ENCODE measurements around the gene ATG10.
"Not testable (repeated sequence)": the region's sequence is repeated elsewhere in the genome, so short reads cannot be mapped to it uniquely, and the experiment has no call there.

The ATG10 gene

GRCh38 chr5:82054004-82054710, 82.3 kb downstream of the ATG10 start:
- DNase-seq (ENCODE audit: low spot score), result no peak

DNA sequence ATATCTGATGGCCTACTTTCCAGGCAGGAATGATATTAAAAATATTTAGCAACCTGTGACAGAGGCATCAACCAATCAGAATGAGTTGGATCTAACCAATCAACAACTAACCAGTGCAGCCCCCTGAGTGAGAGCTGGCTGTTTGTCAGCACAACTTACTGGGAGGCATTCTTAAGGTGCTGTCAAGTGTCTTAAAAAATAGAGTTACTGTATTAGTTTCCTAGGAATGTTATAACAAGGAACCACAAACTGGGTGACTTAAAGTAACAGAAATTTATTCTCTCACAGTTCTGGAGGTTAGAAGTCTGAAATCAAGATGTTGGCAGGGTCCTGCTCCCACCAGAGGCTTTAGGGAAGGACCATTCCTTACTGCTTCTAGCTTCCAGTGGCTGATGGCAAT, 85.2 kb downstream of the ATG10 start:
- no peak for DNase-seq (ENCODE audit: low spot score)

- DNase-seq (ENCODE audit: low spot score), result no peak
Measured at GRCh38 chr5:82058710-82059109, 86.9 kb downstream of the ATG10 start.

GRCh38 chr5:82066791-82067190, 95.0 kb downstream of the ATG10 start:
- no peak for DNase-seq (ENCODE audit: low spot score)

GRCh38 chr5:82068042-82068441, 96.2 kb downstream of the ATG10 start:
- not testable (repeated sequence) for DNase-seq (ENCODE audit: low spot score)

- DNase-seq (ENCODE audit: low spot score), result no peak
Measured at GRCh38 chr5:82068723-82069122, 96.9 kb downstream of the ATG10 start.

DNA sequence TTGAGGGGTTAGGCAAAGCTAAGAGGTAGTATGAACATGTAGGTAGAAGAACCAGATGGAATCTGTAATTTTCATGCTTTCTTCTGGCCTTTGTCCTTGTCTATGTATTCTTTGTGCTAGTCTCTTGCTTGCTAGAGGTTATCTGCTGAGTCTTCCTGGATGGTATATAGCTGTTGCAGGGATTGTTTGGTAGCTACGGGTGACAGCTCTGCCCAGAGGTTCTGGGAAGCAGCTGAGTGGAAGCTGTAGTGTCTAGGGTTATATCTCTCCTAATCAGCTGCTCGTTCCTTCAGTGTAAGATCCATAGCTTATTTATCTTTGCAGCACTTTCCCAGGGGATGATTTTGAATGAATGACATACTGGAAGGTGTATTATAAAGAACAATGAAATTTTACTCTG, 100.3 kb downstream of the ATG10 start:
- no peak for DNase-seq (ENCODE audit: low spot score)

DNA sequence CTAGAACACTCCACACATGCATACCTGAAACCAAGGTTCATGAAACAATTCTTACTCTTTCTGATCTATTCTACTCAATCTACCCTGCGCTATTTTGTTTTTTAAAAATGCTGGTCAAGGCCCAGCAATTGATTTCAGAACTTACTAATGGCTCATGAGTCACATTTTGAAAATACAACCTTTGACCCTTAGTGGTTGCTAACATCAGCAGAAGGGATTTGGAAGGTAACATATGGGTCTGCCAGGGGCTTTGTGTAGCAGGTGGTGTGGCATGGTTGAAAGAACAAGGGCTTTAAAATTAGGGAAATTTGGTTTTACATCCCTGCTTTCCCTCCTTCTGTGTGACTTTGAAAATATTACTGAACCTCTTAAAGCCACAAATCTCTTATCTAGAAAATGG, 101.4 kb downstream of the ATG10 start:
- DNase-seq (ENCODE audit: low spot score), result no peak

GRCh38 chr5:82074950-82075349, 103.1 kb downstream of the ATG10 start:
- DNase-seq (ENCODE audit: low spot score), result no peak

GRCh38 chr5:82077496-82077895, 105.7 kb downstream of the ATG10 start:
- no peak for DNase-seq (ENCODE audit: low spot score)

DNA sequence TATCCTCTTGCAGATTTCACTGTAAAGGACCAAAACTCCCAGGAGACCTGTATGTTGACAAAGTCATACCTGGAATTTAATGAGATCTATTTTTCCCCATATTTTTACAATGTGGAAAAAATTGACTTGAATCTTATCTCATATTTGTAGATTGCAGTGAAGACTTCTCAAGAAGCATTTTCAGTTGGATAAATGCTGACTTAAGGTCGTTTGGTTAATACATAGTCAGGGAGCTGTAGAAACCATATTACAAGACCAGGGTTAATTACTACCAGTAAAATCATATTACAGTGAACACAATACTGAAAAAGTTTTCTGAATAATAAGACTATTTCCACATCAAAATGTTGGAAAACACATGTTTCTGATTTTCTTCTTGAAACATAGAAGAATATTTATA, 119.8 kb downstream of the ATG10 start:
- no peak for DNase-seq (ENCODE audit: low spot score)

GRCh38 chr5:82095536-82095935, 123.7 kb downstream of the ATG10 start:
- DNase-seq (ENCODE audit: low spot score), result no peak

- no peak for DNase-seq (ENCODE audit: low spot score)
Measured at GRCh38 chr5:82096249-82096648, 124.4 kb downstream of the ATG10 start.

DNA sequence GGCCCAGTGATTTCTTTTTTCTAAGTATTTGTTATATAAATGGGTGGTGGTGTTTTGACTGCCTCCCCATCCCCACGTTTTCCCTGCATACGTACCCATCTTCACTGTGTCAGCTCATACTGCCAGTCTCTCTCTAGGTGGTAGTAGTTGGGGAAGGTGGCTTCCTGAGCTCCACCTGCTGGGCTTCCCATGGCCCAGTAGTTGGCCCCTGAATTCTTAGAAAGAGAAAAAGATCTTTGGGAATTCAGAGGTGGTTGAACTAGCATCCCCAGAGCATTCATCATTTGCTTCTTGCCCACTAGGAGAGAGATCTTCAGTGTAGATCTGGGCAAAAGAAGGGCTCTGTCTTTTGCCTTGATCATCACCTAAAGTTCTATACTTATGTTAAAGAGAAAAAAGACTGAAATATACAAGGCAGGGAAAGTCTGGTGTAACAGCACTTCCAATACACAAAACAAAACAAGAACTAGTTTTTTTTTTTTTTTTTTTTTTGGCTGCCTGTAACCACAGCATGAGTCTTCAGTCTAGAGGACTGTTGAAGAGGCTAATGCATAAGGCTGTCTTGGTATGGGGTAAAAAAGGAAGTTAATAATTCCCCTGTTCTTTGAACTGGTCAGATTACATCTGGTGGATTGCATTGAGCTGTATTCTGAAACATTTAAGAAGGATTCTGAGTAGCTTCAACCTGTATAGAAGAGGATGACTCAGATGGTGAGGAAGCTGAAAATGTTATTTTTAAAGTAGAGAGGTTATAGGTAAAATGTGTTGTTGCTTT, 128.7 kb downstream of the ATG10 start:
- DNase-seq (ENCODE audit: low spot score), result no peak

DNA sequence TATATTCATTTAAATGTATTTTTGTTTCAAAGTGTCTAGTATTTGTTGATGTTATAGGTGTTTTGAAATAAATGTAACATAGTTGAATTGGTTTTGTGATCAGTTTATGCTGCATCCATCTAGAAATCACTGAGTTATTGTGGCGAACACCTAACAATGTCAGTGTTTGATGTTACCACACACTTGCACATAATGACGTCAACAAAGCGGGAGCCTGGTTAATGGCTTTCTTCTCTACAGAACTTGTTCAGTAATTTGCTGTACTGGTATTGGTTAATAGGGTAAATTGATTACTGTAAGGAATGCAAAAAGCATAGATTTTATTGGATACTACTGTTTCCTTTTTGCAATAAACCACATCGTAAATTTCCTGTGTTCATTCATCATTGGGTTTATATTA, 133.0 kb downstream of the ATG10 start:
- no peak for DNase-seq (ENCODE audit: low spot score)

DNA sequence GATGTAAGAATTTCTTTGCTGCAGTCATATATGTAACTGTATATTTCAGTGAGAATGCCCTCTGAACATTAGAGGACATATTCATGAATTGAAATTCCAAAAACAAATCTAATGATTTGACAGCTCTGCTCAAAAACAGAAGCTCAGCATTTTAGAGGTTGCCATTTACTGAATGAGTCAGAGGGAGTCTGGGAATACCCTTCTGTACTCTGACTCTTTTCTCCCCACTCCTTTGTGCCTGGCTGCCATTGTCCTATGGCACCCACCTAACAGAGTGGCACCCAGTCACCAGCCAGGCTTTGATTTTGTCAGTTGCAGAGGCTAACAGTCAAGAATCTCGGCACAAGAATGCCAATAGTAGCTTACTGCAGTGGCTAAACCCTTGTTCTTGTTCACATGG, 133.6 kb downstream of the ATG10 start:
- DNase-seq (ENCODE audit: low spot score), result no peak

- DNase-seq (ENCODE audit: low spot score), result no peak
Measured at GRCh38 chr5:82106207-82106606, 134.4 kb downstream of the ATG10 start.

GRCh38 chr5:82106756-82107155, 134.9 kb downstream of the ATG10 start:
- no peak for DNase-seq (ENCODE audit: low spot score)

DNA sequence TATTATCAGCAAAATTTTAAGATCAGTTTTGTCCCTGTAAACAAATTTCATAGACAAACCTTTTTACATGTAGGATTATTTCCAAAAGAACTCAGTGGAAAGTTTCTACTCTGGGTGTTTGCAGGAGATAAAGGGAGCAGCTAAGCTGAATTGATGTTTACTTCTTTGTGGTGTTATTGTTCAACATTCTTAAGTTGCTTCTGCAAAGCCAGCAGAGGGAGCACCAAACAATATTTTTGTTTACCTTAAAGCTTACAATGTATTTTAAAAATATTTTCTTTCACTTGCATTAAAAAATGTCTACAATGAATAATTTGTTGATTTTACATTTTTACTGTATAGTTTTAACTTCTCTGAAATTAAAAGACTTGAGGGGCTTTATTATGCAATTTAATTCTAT, 135.4 kb downstream of the ATG10 start:
- DNase-seq (ENCODE audit: low spot score), result no peak

- DNase-seq (ENCODE audit: low spot score), result no peak
Measured at GRCh38 chr5:82109013-82109412, 137.2 kb downstream of the ATG10 start.

- not testable (repeated sequence) for DNase-seq (ENCODE audit: low spot score)
Measured at GRCh38 chr5:82109915-82110314, 138.1 kb downstream of the ATG10 start.

DNA sequence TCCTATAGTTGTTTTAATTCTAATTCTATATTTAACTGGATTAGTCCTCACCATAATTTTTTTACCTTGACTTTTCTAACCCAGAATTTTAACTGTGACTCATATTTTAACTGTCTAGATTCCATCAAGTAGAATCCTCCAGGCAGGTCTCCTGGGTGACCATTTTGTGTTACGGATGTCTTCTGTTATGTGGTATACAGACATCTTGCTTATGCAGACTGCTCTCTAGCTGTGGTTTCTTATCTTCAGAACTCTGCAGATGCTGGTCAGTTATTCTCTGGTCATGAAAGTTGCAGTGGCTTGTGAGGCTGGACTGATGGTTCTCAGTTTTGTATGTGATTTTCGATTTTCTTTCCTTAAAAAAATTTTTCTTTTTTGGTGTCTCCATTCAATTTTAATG, 139.4 kb downstream of the ATG10 start:
- no peak for DNase-seq (ENCODE audit: low spot score)

DNA sequence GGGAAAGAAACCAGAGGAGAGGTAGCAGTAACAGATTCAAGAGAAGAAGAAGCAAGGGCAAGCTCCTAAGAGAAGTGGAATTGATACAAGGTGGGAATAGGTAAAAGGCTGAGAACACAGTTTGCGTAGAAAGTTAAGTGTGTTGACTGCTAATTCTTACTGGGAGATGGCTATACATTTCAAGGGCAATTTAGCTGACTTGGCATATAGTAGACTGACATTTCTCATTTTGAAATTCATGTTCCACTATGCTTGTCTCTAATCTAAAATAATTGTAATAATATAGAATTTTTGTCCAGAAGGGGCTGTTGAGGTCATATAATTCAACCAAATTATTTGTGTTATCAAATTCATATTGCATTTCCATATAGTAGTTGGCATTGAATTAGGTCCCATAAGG, 144.0 kb downstream of the ATG10 start:
- no peak for DNase-seq (ENCODE audit: low spot score)

GRCh38 chr5:82119889-82120288, 148.1 kb downstream of the ATG10 start:
- no peak for DNase-seq (ENCODE audit: low spot score)
